Keratinocyte (primary cell): ENCODE data around the gene PDZRN4.

Experiments used
- EZH2 ChIP-seq: IDR thresholded peaks from one replicate; pipeline ENCODE4 v1.6.1; 2012; ENCODE audit warnings: inconsistent platforms, mild to moderate bottlenecking, low read length, moderate library complexity
- TF ChIP-seq, protein P1 (sequence below), 3 experiments: IDR thresholded peaks in 1 of 3; conservative IDR thresholded peaks in 1 of 3; optimal IDR thresholded peaks in 1 of 3; 2 replicates in 2 of 3; 3 replicates in 1 of 3; pipeline versions ENCODE3 to v1.5.1; 2011; ENCODE audit warnings: low read length in 3 of 3, mild to moderate bottlenecking in 3 of 3, moderate library complexity in 2 of 3, control low read depth in 1 of 3, inconsistent platforms in 1 of 3; ENCODE audit not compliant: insufficient read depth in 2 of 3; ENCODE audit errors: extremely low read depth in 1 of 3

DNA sequence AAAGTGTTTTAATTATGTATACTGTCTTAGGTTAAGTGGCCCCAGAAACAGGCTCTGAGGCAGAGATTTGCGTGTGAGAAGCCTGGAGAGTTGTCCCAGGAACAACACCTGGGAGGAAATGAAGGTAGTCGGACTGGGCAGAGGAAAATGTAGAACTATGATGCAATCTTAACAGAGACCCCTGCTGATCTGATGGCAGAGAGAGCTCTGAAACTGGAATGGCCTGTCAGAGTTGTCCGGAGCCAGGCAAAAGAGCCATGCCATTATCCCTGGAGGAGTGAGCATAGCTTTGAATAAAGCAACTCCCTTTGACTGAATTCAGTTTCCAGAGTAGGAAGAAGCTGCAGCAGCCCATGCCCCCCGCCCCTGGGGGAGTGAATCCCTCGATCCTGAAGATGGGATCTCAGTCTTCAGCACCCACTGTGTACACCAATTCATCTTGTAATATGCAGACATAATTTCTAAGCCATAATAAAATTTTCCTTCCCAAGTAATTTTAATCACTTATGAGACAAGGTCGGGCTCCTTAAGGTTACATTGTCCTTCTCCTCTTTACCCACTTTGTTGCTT, 264.8 kb downstream of the PDZRN4 start:
- TF ChIP-seq, protein P1, sequence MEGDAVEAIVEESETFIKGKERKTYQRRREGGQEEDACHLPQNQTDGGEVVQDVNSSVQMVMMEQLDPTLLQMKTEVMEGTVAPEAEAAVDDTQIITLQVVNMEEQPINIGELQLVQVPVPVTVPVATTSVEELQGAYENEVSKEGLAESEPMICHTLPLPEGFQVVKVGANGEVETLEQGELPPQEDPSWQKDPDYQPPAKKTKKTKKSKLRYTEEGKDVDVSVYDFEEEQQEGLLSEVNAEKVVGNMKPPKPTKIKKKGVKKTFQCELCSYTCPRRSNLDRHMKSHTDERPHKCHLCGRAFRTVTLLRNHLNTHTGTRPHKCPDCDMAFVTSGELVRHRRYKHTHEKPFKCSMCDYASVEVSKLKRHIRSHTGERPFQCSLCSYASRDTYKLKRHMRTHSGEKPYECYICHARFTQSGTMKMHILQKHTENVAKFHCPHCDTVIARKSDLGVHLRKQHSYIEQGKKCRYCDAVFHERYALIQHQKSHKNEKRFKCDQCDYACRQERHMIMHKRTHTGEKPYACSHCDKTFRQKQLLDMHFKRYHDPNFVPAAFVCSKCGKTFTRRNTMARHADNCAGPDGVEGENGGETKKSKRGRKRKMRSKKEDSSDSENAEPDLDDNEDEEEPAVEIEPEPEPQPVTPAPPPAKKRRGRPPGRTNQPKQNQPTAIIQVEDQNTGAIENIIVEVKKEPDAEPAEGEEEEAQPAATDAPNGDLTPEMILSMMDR (optimal IDR thresholded peaks at IDR 0.05 in 1 of 3, IDR thresholded peaks at IDR 0.05 in 1 of 3, conservative IDR thresholded peaks at IDR 0.05 in 1 of 3; ENCODE audit: extremely low read depth in 1 of 3, insufficient read depth in 2 of 3, low read length in 3 of 3) = no peak
- TF ChIP-seq EZH2 = no peak
